HEK293 (cell line): Measurements from ENCODE around the gene GSTA1.
"Not testable (repeated sequence)": the region's sequence is repeated elsewhere in the genome, so short reads cannot be mapped to it uniquely, and the experiment has no call there.

Experiments
- CTCF ChIP-seq: fragments of 450-650 bp; formaldehyde crosslinking; IDR thresholded peaks from 2 replicates; pipeline ENCODE4 v1.5.1; 2016; ENCODE audit warnings: missing biosample characterization, missing genetic modification characterization
- KLF1 ChIP-seq: fragments of 450-650 bp; formaldehyde crosslinking; IDR thresholded peaks from 2 replicates; pipeline ENCODE4 v1.5.1; 2016; ENCODE audit warnings: missing biosample characterization, missing genetic modification characterization
- KLF8 ChIP-seq: fragments of 450-650 bp; formaldehyde crosslinking; IDR thresholded peaks from 2 replicates; pipeline ENCODE4 v1.5.1; 2016; ENCODE audit warnings: missing biosample characterization, missing genetic modification characterization
- RBAK ChIP-seq: fragments of 450-650 bp; formaldehyde crosslinking; IDR thresholded peaks from 2 replicates; pipeline ENCODE4 v1.5.1; 2016; ENCODE audit warnings: missing biosample characterization, missing genetic modification characterization
- SETDB1 ChIP-seq: IDR thresholded peaks from one replicate; pipeline ENCODE4 v1.6.1; 2017; ENCODE audit warnings: mild to moderate bottlenecking, low read length, moderate library complexity, mixed read lengths; ENCODE audit not compliant: insufficient read length
- TSHZ1 ChIP-seq: fragments of 450-650 bp; formaldehyde crosslinking; IDR thresholded peaks from 2 replicates; pipeline ENCODE4 v1.5.1; 2016; ENCODE audit warnings: missing biosample characterization, missing genetic modification characterization, borderline replicate concordance
- ZBTB1 ChIP-seq: fragments of 450-650 bp; formaldehyde crosslinking; IDR thresholded peaks from 2 replicates; pipeline ENCODE4 v1.5.1; 2016; ENCODE audit warnings: missing biosample characterization, missing genetic modification characterization
- ZNF121 ChIP-seq: fragments of 450-650 bp; formaldehyde crosslinking; IDR thresholded peaks from 2 replicates; pipeline ENCODE4 v1.5.1; 2016; ENCODE audit warnings: missing biosample characterization, missing genetic modification characterization
- ZNF302 ChIP-seq: fragments of 450-650 bp; formaldehyde crosslinking; IDR thresholded peaks from 2 replicates; pipeline ENCODE4 v1.5.1; 2016; ENCODE audit warnings: missing biosample characterization, missing genetic modification characterization, low read depth
- ZNF768 ChIP-seq: fragments of 450-650 bp; formaldehyde crosslinking; IDR thresholded peaks from 2 replicates; pipeline ENCODE4 v1.5.1; 2018; ENCODE audit warnings: missing biosample characterization, mild to moderate bottlenecking, missing genetic modification characterization

DNA sequence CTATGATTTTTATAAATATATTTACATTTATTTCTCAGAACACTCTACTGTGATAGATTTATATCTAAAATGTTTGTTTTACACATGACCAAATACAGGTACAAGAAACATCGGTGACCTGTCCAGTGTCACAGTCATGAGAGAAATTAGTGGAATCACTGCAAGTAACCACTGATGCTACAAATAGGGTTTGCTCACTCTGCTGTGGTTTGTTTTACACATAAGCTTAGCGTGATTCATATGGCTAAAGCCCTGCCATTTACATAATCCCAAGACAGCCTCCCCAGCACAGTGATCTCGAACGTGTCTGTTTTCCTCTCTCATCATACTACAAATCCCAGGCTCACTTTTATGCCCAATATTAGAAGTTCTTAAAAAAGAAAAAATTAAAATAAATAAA is 34.2 kb downstream of the GSTA1 start:
- not testable (repeated sequence) for TF ChIP-seq CTCF; SETDB1; TSHZ1 (tag by site-specific recombination); ZBTB1 (tag by site-specific recombination); RBAK (tag by site-specific recombination); ZNF302; ZNF121 (tag by site-specific recombination); ZNF768 (tag by site-specific recombination); KLF1; KLF8
